ENCODE measurements around the gene LRRN1.

GRCh38 chr3:3875491-3875890, 76.3 kb downstream of the LRRN1 start:
- TF ChIP-seq CTCF (IDR thresholded peaks at IDR 0.05; ENCODE audit: poor library complexity) = no peak
- no peak for TF ChIP-seq EZH2phosphoT487 (IDR thresholded peaks at IDR 0.05; ENCODE audit: low read depth, severe bottlenecking, unreplicated experiment)
- no peak for TF ChIP-seq EZH2 (IDR thresholded peaks at IDR 0.05; ENCODE audit: borderline replicate concordance)
